Stomach (tissue), 4 donors: Measurements from ENCODE around the gene NUP214.

Experiments
- CTCF ChIP-seq, 7 experiments: fragments of 450-650 bp in 4 of 7; fragments of 200-600 bp in 3 of 7; sonication (generic) in 3 of 7; IDR thresholded peaks; one replicate each; pipeline ENCODE4 v1.5.1; 2016 to 2019; ENCODE audit warnings: antibody characterized with exemption in 7 of 7, control low read depth in 2 of 7, mild to moderate bottlenecking in 1 of 7
- EP300 ChIP-seq: sonication (generic); formaldehyde crosslinking; IDR thresholded peaks from one replicate; pipeline ENCODE4 v1.6.1; 2017; ENCODE audit warnings: antibody characterized with exemption
- POLR2A ChIP-seq, 4 donors: fragments of 450-650 bp; IDR thresholded peaks; one replicate each; pipeline ENCODE4 v1.6.1; 2016; ENCODE audit warnings: antibody characterized with exemption in 4 of 4, control low read depth in 2 of 4, mild to moderate bottlenecking in 1 of 4, moderate library complexity in 1 of 4

GRCh38 chr9:131104016-131104740, 21.2 kb upstream of the NUP214 start:
- TF ChIP-seq CTCF (IDR thresholded peaks at IDR 0.05) (no peak), POLR2A (IDR thresholded peaks at IDR 0.05) (no peak), EP300 (no peak)
